NCI-H2196 treated with DMSO at 0.1 percent for 48 hours (cell line): Measurements from ENCODE around the gene MEGF6.
"Not testable (repeated sequence)": the region's sequence is repeated elsewhere in the genome, so short reads cannot be mapped to it uniquely, and the experiment has no call there.

Experiments used
- DNase-seq: peaks from one replicate; lab custom pipeline; 2025; ENCODE audit not compliant: unreplicated experiment; lab: John Stamatoyannopoulos, UW

The MEGF6 gene

GRCh38 chr1:3594706-3595377 is 16.5 kb downstream of the MEGF6 start:
- no peak for DNase-seq

- no peak for DNase-seq
Measured at GRCh38 chr1:3593745-3594144, 17.6 kb downstream of the MEGF6 start.

- DNase-seq: no peak
Measured at GRCh38 chr1:3593334-3593733, 18.0 kb downstream of the MEGF6 start.

GRCh38 chr1:3590951-3591865 is 20.1 kb downstream of the MEGF6 start:
- no peak for DNase-seq

- DNase-seq: no peak
Measured at GRCh38 chr1:3590139-3590763, 21.1 kb downstream of the MEGF6 start.

- no peak for DNase-seq
Measured at GRCh38 chr1:3588395-3588794, 22.9 kb downstream of the MEGF6 start.

GRCh38 chr1:3586986-3587759 is 24.1 kb downstream of the MEGF6 start:
- no peak for DNase-seq

GRCh38 chr1:3585940-3586568 is 25.3 kb downstream of the MEGF6 start:
- no peak for DNase-seq

- not testable (repeated sequence) for DNase-seq
Measured at GRCh38 chr1:3585353-3585868, 25.9 kb downstream of the MEGF6 start.

GRCh38 chr1:3584915-3585314 is 26.4 kb downstream of the MEGF6 start:
- no peak for DNase-seq

GRCh38 chr1:3583751-3584150 is 27.6 kb downstream of the MEGF6 start:
- not testable (repeated sequence) for DNase-seq

GRCh38 chr1:3581296-3582036 is 29.8 kb downstream of the MEGF6 start:
- no peak for DNase-seq

- DNase-seq: no peak
Measured at GRCh38 chr1:3580231-3580630, 31.1 kb downstream of the MEGF6 start.

- DNase-seq: no peak
Measured at GRCh38 chr1:3579626-3580025, 31.7 kb downstream of the MEGF6 start.

- no peak for DNase-seq
Measured at GRCh38 chr1:3578906-3579305, 32.4 kb downstream of the MEGF6 start.

- no peak for DNase-seq
Measured at GRCh38 chr1:3578433-3578805, 32.9 kb downstream of the MEGF6 start.

- no peak for DNase-seq
Measured at GRCh38 chr1:3577711-3578432, 33.4 kb downstream of the MEGF6 start.

GRCh38 chr1:3577300-3577699 is 34.0 kb downstream of the MEGF6 start:
- DNase-seq: peak; percentile 34

- DNase-seq: no peak
Measured at GRCh38 chr1:3575993-3576392, 35.3 kb downstream of the MEGF6 start.
